Sigmoid colon (tissue), 7 donors: ENCODE results near the gene CHRNA4. TPM values are rescaled to one million over a fixed set of nuclear protein-coding genes. Genes with fewer than 3 reads are reported as not detected.
"Not testable (repeated sequence)": the region's sequence is repeated elsewhere in the genome, so short reads cannot be mapped to it uniquely, and the experiment has no call there.

Experiments
- DNase-seq: peaks from one replicate; pipeline ENCODE4 v3.0.0-alpha.2; 2019
- H3K27ac ChIP-seq, 4 donors: fragments of 200-600 bp; sonication (generic); one replicate each; pipeline ENCODE4 v1.5.1; 2016 to 2019; ENCODE audit warnings: mild to moderate bottlenecking in 1 of 4
- H3K27me3 ChIP-seq, 3 donors: fragments of 200-600 bp; sonication (generic); one replicate each; pipeline ENCODE4 v1.5.1; 2019; ENCODE audit warnings: mild to moderate bottlenecking in 1 of 3
- H3K36me3 ChIP-seq, 4 donors: fragments of 200-600 bp; sonication (generic); one replicate each; pipeline ENCODE4 v1.5.1; 2016 to 2019
- H3K4me1 ChIP-seq, 4 donors: fragments of 200-600 bp; sonication (generic); one replicate each; pipeline ENCODE4 v1.5.1; 2017 to 2019
- H3K4me3 ChIP-seq, 4 donors: fragments of 200-600 bp; sonication (generic); one replicate each; pipeline ENCODE4 v1.5.1; 2017 to 2019; ENCODE audit warnings: mild to moderate bottlenecking in 2 of 4, moderate library complexity in 1 of 4
- H3K9me3 ChIP-seq, 4 donors: fragments of 200-600 bp in 3 of 4; sonication (generic) in 3 of 4; one replicate each; pipeline versions ENCODE4 v1.5.1 to v1.6.1; 2013 to 2019
- EP300 ChIP-seq, 4 donors: sonication (generic); formaldehyde crosslinking; IDR thresholded peaks; one replicate each; pipeline ENCODE4 v1.6.1; 2017; ENCODE audit warnings: antibody characterized with exemption in 4 of 4
- POLR2A ChIP-seq, 2 donors: fragments of 450-650 bp; IDR thresholded peaks; one replicate each; pipeline ENCODE4 v1.6.1; 2016; ENCODE audit warnings: antibody characterized with exemption in 2 of 2, mild to moderate bottlenecking in 2 of 2, moderate library complexity in 2 of 2
- POLR2AphosphoS5 ChIP-seq, 4 donors: sonication (generic); formaldehyde crosslinking; IDR thresholded peaks; one replicate each; pipeline ENCODE4 v1.6.1; 2017; ENCODE audit warnings: antibody characterized with exemption in 4 of 4
- WGBS, 2 donors: extraction: QIAGEN DNeasy Blood & Tissue Kit; methylation state at CpG; one replicate each; pipeline ENCODE4 v1.1.7; 2013; 5-methylcytosine and 5-hydroxymethylcytosine counted together
- intact Hi-C: fragments of 100-400 bp; cut with DNase I; formaldehyde crosslinking; loops from one replicate; pipeline ENCODE4 v1.15.1; 2023
- polyA plus RNA-seq, 3 donors: library from polyadenylated mRNA; stranded (reverse); fragments of 200-250 nt; gene quantifications; one replicate each; pipeline ENCODE4 v1.2.3, GENCODE V29; 2013
- total RNA-seq, 4 donors: library from RNA; depleted of rRNA; stranded (reverse); fragments of >200 nt; gene quantifications; one replicate each; pipeline ENCODE4 v1.1.0, GENCODE V29; 2016
- TF ChIP-seq, protein P1 (sequence below), 4 experiments: fragments of 450-650 bp in 3 of 4; fragments of 200-600 bp in 1 of 4; IDR thresholded peaks; one replicate each; pipeline ENCODE4 v1.5.1; 2016 to 2019; ENCODE audit warnings: antibody characterized with exemption in 4 of 4, mild to moderate bottlenecking in 3 of 4, moderate library complexity in 2 of 4
- donor health status: healthy with polysubstance abuse.
- donor health status: Bipolar disorder and iron deficiency.
- donor health status: healthy.

CHRNA4 gene
- total and polyA plus RNA-seq, 7 donors: 0.07 to 1.1 TPM; not detected in 5

DNA sequence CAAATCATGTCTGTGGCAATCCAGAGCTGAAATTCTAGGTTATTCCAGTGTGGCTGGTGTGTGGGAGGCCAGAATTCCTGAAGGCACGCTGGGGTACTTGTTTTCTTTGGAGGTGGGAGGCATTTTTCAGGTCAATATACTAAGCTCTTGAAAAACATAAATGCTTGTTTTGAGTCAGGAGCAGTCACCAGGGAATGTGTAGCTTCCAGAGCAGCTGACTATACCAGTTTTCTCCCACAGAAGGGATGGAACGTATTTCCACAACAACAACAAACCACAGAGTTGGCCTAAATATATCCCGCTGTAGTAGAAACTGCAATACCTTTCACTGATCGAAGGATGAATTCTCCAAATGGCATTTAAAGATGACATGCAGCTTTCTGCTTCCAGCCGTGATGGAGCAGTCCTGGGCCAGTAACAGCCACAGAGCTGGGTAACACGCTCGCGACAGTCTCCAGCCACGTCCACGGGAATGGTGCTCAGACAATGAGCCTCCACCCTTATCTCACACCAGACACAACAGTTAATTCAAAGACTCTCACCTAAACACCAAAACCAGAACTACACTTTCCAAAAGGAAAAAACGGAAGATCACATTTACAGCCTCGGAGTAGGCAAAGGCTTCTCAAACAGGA, 23.2 kb downstream of the CHRNA4 start:
- WGBS, 2 donors: 72 to 73% methylated on average over 12 of the region's 12 CpGs
- H3K27ac ChIP-seq: no peak overlapping the region
- no peaks in the 10 kb centered on the region for H3K36me3 ChIP-seq
- intact Hi-C loops: no loop called here
- no peak overlapping the region for H3K4me3 ChIP-seq
- DNase-seq: no peak
- H3K27me3 ChIP-seq: peaks cover 0 to 56% (median 12%) of the 10 kb centered on the region in 3 donors
- TF ChIP-seq EP300 (IDR thresholded peaks at IDR 0.05): no peak
- TF ChIP-seq POLR2AphosphoS5 (IDR thresholded peaks at IDR 0.05): no peak
- H3K4me1 ChIP-seq: no peaks in the 10 kb centered on the region
- no peaks in the 10 kb centered on the region for H3K9me3 ChIP-seq

DNA sequence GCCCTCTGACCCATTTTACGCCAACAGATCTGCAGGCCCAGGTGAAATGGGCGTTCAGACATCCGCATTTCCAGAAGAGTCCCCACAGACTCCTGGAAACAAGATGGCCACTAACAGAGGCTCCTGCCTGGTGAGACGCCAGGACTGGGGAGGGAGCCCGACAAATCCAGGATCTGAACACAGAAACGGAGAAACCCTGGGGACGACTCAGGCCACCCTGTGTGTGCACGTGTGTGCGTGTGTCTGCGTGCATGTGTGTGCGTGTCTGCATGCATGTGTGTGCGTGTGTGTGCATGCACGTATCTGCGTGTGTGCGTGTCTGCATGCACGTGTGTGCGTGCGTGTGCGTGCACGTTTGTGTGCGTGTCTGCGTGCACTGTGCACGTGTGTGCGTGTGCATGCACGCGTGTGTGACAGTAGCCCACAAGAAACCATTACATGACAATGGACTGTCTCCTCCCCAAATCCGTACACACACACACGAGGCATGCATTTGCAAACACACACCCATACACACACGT, 24.9 kb downstream of the CHRNA4 start:
- intact Hi-C loops: no loop called here
- H3K4me1 ChIP-seq: no peaks in the 10 kb centered on the region
- peaks cover 0 to 4% (median 0%) of the 10 kb centered on the region in 4 donors for H3K9me3 ChIP-seq
- TF ChIP-seq, protein P1, sequence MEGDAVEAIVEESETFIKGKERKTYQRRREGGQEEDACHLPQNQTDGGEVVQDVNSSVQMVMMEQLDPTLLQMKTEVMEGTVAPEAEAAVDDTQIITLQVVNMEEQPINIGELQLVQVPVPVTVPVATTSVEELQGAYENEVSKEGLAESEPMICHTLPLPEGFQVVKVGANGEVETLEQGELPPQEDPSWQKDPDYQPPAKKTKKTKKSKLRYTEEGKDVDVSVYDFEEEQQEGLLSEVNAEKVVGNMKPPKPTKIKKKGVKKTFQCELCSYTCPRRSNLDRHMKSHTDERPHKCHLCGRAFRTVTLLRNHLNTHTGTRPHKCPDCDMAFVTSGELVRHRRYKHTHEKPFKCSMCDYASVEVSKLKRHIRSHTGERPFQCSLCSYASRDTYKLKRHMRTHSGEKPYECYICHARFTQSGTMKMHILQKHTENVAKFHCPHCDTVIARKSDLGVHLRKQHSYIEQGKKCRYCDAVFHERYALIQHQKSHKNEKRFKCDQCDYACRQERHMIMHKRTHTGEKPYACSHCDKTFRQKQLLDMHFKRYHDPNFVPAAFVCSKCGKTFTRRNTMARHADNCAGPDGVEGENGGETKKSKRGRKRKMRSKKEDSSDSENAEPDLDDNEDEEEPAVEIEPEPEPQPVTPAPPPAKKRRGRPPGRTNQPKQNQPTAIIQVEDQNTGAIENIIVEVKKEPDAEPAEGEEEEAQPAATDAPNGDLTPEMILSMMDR (IDR thresholded peaks at IDR 0.05): no peak
- TF ChIP-seq POLR2AphosphoS5 (IDR thresholded peaks at IDR 0.05) (no peak), POLR2A (IDR thresholded peaks at IDR 0.05) (no peak), EP300 (IDR thresholded peaks at IDR 0.05) (no peak)
- no peaks in the 10 kb centered on the region for H3K36me3 ChIP-seq
- 91% methylated on average over 29 of the region's 29 CpGs for WGBS, 2 donors
- H3K4me3 ChIP-seq: no peak overlapping the region
- H3K27ac ChIP-seq: no peak overlapping the region
- H3K27me3 ChIP-seq: peaks cover 0 to 69% (median 17%) of the 10 kb centered on the region in 3 donors
- DNase-seq: no peak

DNA sequence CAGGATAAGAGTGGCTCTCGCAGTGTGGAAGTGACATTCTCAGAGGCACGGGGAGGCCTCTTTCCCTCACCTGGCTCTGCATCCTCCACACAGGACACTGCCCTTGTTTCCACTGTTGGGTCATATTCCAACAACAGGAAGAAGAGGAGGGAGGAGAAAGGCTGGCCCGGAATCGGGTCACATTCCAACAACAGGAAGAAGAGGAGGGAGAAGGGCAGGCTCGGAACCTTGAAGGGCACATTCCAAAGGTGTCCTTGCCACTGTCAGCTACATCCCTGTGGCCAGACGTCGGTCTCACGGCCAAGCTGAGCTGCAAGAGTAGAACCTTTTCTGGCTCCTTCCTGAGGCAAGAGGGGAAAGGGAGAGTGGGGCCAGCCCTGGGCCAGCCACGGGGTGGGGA, 25.4 kb downstream of the CHRNA4 start:
- Histone ChIP-seq H3K4me3 (no peak overlapping the region), H3K9me3 (peaks cover 0 to 4% (median 0%) of the 10 kb centered on the region in 4 donors), H3K4me1 (no peaks in the 10 kb centered on the region), H3K27ac (no peak overlapping the region), H3K27me3 (peaks cover 0 to 75% (median 17%) of the 10 kb centered on the region in 3 donors), H3K36me3 (no peaks in the 10 kb centered on the region)
- WGBS, 2 donors: 42 to 52% methylated on average over 9 of the region's 9 CpGs
- intact Hi-C loops: no loop called here
- TF ChIP-seq, protein P1 (IDR thresholded peaks at IDR 0.05): no peak
- TF ChIP-seq POLR2AphosphoS5 (IDR thresholded peaks at IDR 0.05): no peak
- no peak for TF ChIP-seq EP300 (IDR thresholded peaks at IDR 0.05)
- no peak for TF ChIP-seq POLR2A (IDR thresholded peaks at IDR 0.05)
- DNase-seq: no peak

DNA sequence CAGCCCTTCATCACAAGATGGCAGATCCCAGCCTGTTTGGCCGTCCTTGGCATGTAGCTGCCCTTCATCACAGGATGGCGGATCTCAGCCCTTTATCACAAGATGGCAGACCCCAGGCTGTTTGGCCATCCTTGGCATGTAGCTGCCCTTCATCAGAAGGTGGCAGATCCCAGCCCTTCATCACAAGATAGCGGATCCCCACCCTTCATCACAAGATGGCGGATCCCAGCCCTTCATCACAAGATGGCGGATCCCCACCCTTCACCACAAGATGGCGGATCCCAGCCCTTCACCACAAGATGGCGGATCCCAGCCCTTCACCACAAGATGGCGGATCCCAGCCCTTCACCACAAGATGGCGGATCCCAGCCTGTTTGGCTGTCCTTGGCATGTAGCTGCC, 26.1 kb downstream of the CHRNA4 start:
- H3K36me3 ChIP-seq, H3K4me1 ChIP-seq, DNase-seq, intact Hi-C loops, H3K4me3 ChIP-seq, H3K9me3 ChIP-seq, H3K27ac ChIP-seq: not testable (repeated sequence)
- WGBS, 2 donors: 96 to 97% methylated on average over 9 of the region's 9 CpGs
- peaks cover 0 to 81% (median 18%) of the 10 kb centered on the region in 3 donors for H3K27me3 ChIP-seq

DNA sequence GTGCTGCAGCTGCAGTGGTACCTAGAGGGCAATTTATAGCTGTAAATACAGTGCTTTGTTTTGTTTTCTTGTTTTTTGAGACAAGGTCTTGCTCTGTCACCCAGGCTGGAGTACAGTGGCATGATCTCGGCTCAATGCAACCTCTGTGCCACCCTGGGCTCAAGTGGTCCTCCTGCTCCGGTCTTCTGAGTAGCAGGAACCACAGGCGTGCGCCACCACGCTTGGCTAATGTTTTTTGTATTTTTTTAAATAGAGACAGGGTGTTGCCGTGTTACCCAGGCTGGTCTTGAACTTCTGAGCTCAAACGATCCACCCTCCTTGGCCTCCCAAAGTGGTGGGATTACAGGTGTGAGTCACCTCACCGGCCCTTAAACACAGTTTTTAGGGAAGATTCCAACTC, 26.8 kb downstream of the CHRNA4 start:
- WGBS, 2 donors: 78 to 91% methylated on average over 8 of the region's 8 CpGs
- Histone ChIP-seq H3K4me3 (no peak overlapping the region), H3K36me3 (no peaks in the 10 kb centered on the region), H3K27ac (no peak overlapping the region), H3K4me1 (no peaks in the 10 kb centered on the region), H3K9me3 (peaks cover 0 to 4% (median 0%) of the 10 kb centered on the region in 4 donors), H3K27me3 (peaks cover 0 to 88% (median 22%) of the 10 kb centered on the region in 3 donors)
- TF ChIP-seq EP300 (IDR thresholded peaks at IDR 0.05): no peak
- no peak for TF ChIP-seq POLR2A (IDR thresholded peaks at IDR 0.05)
- TF ChIP-seq POLR2AphosphoS5 (IDR thresholded peaks at IDR 0.05): no peak
- TF ChIP-seq, protein P1 (IDR thresholded peaks at IDR 0.05): no peak
- no peak for DNase-seq
- intact Hi-C loops: no loop called here
